NOMO-1 treated with DMSO at 0.1 percent for 48 hours (cell line): ENCODE measurements around the gene HNRNPA3.
"Not testable (repeated sequence)": the region's sequence is repeated elsewhere in the genome, so short reads cannot be mapped to it uniquely, and the experiment has no call there.

Source experiments
- DNase-seq: peaks from one replicate; lab custom pipeline; 2025; ENCODE audit not compliant: unreplicated experiment; lab: John Stamatoyannopoulos, UW

HNRNPA3 gene

DNA sequence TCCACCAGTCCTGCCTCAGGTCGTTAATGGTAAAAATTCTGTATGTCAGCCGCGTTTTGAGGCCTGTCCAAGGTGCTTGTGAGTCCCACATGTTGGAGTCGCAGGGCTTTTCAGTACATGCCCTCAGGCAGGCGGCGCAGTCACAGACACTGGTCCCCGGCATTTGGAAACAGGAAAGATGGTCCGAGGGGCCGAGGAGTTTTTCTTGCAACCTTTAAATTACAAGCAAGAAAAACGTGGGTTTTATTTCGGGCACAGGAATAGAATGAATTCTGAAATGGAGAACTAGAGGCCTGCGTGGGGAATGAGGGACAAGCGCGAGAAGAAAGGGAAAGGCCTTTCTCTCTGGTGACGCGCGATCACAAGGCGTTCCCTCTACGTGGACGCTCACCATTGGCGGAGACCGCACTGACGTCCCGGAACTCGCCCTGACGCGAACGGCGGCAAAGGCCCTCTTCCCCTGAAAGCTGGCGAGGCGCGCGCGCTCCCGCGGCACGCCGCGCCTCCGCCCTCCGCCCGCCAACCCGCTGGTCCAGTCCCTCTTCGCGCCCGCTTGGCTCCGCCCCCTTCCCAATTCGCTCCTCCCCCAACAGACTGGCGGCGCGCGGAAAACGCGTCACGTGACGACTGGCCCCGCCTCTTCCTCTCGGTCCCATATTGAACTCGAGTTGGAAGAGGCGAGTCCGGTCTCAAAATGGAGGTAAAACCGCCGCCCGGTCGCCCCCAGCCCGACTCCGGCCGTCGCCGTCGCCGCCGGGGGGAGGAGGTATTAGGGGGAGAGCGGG is at the start of gene HNRNPA3:
Gene HNRNPA3 (plus strand): TSS at position 689 of the 785 bp plus-strand sequence. CDS start 6 bp downstream, at position 695.
- peak; percentile 98 for DNase-seq

GRCh38 chr2:177164131-177164530 is 48.5 kb upstream of the HNRNPA3 start:
- DNase-seq: no peak

GRCh38 chr2:177164584-177165052 is 48.0 kb upstream of the HNRNPA3 start:
- DNase-seq: peak; percentile 76

DNA sequence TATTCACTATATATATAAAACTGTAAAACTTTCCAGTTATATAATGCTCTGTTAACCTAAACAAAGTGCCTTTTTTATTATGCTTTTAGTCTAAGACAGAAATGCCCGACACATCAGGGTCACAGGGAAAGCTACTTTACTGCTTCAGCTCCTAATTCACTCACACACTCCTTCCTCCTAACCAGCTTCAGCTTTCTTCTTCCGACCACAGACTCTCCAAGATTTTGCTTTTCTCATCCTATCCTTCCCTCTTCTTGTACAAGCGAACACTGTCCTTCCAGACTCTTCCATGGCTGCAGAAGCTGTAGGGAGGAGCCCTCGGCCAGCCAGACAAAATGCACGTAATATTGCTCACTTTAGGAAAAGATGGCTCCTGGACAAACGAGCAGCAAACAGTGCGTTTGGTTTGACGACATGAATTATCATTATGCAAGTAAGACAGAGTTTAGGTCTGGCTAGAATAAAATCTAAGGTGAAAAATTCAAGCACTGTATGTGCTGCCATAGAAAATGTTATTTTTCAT is 47.5 kb upstream of the HNRNPA3 start:
- DNase-seq: peak; percentile 68

DNA sequence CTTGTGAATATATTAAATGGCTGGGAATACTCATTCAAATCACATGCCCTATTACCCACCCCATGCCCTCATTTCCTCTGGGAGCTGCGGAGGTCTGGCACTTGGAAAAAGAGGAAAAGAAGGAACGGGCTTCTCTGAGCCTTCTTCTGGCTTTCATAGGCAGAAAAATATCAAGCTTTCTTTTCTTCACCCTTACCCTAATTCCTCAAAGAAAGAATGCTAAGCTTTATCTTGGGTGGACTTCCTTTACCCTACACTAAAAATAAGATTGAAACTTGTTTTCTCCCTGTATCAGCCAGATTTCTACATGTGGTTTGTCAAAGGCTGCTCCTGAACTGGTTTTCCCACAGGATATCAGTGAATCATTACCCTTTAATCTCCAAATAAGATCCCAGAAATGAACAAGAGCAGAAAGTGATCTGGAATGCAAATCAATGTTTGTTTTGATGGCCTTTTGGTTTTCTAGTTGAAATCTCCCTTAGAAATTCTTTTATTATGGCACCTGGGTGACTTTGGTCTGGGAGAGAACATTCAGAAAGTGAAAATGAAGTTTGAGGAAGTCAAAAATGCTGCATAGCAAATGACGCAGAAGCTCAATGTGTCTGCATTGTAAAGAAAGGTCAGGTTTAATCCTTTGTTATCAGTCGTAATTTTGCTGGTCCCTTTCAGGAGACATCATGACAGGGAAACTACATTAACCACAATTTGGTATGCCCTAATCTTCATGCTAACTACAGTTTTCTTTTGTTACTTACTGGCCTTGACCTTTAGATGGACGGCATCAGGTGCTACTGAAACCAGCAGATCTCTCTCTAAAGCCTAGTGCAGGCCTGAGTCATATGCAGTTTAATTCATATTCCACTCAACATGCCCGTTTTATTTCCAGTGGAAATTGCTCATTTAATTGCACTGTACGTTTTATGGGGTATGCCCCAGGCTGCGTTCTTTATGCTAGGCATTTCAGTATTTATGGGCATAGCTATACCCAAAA is 46.6 kb upstream of the HNRNPA3 start:
- peak; percentile 80 for DNase-seq

DNA sequence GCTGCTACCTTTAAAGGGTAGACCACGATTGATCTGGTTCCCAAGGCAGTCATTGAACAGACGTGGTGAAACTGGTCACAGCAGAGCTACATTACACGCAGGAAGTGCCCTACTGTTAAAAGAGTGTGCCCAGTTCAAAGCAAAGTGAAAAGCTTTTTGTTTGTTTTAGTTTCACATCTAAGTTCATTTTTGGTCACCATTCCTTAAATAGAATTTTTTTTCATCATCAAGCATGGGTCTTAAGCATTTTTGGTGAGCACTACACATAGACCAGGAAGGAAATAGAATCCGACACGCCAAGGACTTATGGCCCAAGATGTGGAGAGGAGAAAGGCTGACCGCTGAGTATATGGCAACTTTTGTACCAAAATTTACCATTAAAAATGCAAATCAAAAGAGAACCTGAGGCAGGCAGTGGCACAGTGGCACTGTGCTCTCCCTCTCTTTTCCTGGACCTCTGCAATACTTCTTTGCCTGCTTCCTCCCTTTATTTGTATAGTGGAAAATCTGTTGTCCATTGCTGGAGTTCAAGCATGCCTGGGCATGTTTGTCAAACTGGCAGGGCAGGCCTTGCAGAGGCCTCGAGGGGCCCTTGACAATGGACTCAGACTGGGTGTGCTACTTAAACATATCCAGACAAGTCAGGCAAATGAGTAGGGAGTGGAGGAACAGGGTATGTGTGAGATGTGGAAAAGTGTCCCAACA is 42.6 kb upstream of the HNRNPA3 start:
- DNase-seq: no peak

- peak; percentile 79 for DNase-seq
Measured at GRCh38 chr2:177171418-177171865, 41.2 kb upstream of the HNRNPA3 start.

DNA sequence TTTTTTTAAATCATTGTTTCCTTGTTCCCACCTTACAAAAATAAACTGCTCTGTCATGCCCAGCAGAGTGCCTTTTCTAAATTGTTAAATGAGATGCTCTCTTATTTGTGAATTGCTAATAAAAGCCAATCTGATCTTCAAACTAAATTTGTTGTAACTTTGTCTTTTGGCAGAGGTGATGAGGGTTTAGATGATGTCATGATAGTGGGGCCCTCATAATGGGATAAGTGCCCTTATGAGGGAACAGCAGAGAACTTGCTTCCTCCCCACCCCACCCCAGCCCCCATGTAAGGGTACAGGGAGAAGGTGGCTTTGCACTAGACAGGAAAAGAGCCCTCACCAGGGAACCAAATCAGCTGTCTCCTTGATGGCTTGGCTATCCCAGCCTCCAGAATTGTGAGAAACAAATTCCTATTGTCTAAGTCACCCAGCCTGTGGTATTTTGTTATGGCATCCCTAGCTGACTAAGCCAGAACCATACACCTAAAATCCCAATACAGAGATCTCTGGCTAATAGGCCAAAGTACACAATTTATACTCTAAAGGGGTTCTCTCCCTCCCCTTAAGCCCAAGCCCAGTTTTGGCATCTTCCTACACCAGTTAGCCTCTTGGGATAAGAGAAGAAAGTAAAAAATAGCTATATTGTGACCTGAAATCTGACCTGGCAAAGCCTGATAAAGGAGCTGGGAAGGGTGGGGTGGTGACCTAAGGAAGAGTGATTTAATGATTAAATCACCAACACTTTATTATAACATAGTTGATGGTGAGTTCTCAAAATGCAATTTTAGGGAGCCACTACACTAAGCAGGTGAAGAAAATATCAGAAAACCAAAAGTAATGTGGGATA is 40.3 kb upstream of the HNRNPA3 start:
- DNase-seq: no peak

DNA sequence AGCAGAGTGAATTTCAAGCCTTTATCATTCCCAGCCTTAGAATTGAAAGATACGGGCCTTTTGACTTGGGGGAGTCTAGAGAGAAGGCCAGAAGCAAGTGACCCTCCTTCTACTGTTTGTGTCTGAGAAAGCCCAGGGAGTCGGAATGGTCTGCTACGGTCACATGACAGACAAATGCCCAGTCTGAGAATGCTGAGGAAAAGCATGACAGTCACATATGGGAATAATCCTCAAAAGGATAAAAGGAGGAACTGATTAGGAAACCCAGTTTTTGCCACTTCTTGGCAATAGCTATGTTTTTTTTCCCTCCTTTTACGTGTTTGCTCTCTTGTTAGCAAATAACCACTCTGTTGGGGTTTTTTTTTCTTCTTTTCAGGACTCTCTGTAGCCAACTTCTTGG is 38.1 kb upstream of the HNRNPA3 start:
- no peak for DNase-seq

- DNase-seq: no peak
Measured at GRCh38 chr2:177175917-177176668, 36.5 kb upstream of the HNRNPA3 start.

GRCh38 chr2:177178797-177179196 is 33.8 kb upstream of the HNRNPA3 start:
- DNase-seq: no peak

GRCh38 chr2:177179227-177179626 is 33.4 kb upstream of the HNRNPA3 start:
- no peak for DNase-seq

GRCh38 chr2:177179671-177180070 is 32.9 kb upstream of the HNRNPA3 start:
- DNase-seq: not testable (repeated sequence)

DNA sequence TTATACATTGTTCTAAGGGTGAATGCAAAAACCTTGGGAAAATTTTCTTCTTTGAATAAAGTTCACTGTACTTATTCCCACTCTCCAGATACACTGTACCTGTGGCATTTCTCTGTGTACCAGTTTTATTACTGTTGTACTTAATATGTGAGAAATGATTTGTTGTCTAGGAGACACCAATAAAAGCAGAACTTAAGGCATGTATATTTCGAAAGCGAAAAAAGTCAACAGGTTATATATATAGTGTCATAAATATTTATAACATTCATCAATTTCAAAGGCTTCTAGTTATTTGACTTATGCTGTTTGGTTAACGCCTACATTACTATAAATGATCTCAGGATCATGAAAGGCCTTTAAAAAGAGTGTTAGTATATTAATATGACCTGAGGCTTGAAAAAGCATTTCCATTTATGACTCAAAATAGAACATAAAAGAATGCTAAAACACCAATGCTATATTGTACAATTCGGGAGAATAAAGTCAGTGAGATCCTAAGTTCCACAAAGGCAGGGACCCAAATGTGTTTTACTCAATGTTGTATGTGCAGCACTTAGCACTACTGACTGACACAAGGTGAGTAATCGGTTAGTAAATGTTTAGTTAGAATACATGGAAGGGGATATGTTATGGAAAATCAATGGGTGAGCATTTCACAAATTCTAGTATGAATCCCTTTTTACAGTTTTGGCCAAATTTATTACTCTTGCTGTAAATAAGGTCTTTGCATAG is 32.2 kb upstream of the HNRNPA3 start:
- DNase-seq: no peak

DNA sequence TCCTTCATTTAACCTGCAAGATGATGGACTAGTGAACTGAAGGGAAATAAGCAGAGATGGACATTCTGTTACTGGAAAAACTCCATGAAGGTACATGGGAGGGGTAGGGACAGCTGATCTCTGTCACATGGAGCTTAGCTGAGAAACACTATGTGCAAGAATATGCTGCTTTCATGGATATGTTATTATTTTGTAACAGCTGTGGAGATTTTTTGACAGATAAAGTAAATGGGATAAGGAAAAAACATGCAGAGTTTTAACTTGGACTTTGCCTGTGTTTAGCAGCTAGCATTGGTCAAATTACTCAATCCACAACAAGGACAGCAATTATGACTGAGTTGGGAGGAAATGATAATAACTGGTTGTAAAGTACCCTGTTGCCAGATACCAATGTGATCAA is 28.7 kb upstream of the HNRNPA3 start:
- no peak for DNase-seq

DNA sequence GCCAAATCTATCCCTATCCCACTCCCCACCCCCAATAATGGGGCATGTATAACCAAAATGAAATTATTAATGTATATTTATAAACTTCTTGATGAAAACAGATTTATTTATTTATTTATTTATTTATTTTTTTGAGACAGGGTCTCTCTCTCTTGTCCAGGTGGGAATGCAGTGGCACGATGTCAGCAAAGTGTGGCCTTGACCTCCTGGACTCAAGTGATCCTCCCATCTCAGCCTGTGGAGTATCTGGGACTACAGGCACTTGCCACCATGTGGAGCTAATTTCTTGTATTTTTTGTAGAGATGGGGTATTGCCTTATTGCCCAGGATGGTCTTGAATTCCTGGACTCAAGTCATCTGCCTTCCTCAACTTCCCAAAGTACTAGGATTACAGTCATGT is 28.0 kb upstream of the HNRNPA3 start:
- DNase-seq: no peak

- not testable (repeated sequence) for DNase-seq
Measured at GRCh38 chr2:177186038-177186437, 26.6 kb upstream of the HNRNPA3 start.

GRCh38 chr2:177187631-177188312 is 24.8 kb upstream of the HNRNPA3 start:
- peak; percentile 16 for DNase-seq
